HFFc6 (cell line): ENCODE measurements around the gene HMGCR. TPM values are rescaled to one million over a fixed set of nuclear protein-coding genes. Genes with fewer than 3 reads are reported as not detected.

Experiments
- DNase-seq: peaks from one replicate; pipeline ENCODE4 v3.0.0-alpha.2; 2018
- H3K27ac Mint-ChIP-seq: 2 replicates; pipeline ENCODE4 v1.8.0; 2020; ENCODE audit warnings: mild to moderate bottlenecking, mixed read lengths
- H3K27me3 Mint-ChIP-seq: 2 replicates; pipeline ENCODE4 v1.8.0; 2021; ENCODE audit warnings: mild to moderate bottlenecking, moderate library complexity, mixed read lengths; ENCODE audit not compliant: insufficient read depth
- H3K36me3 Mint-ChIP-seq: 2 replicates; pipeline ENCODE4 v1.8.0; 2021; ENCODE audit warnings: low read depth, mixed read lengths
- H3K4me1 Mint-ChIP-seq: 2 replicates; pipeline ENCODE4 v1.8.0; 2020; ENCODE audit warnings: low read depth, mixed read lengths
- H3K4me3 Mint-ChIP-seq: 2 replicates; pipeline ENCODE4 v1.8.0; 2020; ENCODE audit warnings: mild to moderate bottlenecking, moderate library complexity, mixed read lengths
- H3K9me3 Mint-ChIP-seq: 2 replicates; pipeline ENCODE4 v1.8.0; 2020; ENCODE audit warnings: mild to moderate bottlenecking, mixed read lengths
- total RNA-seq, 6 experiments: library from RNA; stranded (reverse); fragmentation: NEBNext Ultra II Directional; extraction: Animal tissue kit (Norgen Biotek cat#: 25700); gene quantifications; 2 replicates in 1 of 6; 3 replicates in 5 of 6; pipeline ENCODE4 v1.2.3, GENCODE V29; 2021
- TF ChIP-seq, protein P1 (sequence below): fragments of 200-600 bp; sonication (generic); IDR thresholded peaks from 2 replicates; pipeline ENCODE4 v1.5.0; 2021; ENCODE audit warnings: antibody characterized with exemption, mild to moderate bottlenecking

The HMGCR gene
- total RNA-seq, 6 experiments from 2014 or later = 22.6 to 26.4 (median 24.4) TPM

DNA sequence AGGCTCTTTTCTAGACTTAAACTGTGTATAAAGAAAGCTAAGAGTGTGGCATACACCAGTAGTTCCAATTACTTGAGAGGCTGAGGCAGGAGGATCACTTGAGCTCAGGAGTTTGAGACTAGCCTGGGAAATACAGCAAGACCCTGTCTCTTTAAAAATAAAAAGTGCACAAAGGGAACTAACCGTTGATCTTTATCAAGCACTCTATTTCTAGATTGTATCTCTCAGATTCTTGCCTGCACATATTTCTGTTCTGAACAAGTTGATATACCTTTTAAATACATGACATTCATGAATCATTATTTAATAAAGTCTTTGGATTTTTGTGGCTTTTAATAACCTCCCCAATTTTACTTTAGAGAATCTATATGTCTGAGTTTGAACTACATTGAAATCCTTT is 47.2 kb downstream of the HMGCR start:
- DNase-seq = no peak
- H3K9me3 Mint-ChIP-seq = no peaks in the 10 kb centered on the region
- peaks cover 18% of the 10 kb centered on the region for H3K4me1 Mint-ChIP-seq
- no peak overlapping the region for H3K4me3 Mint-ChIP-seq
- no peaks in the 10 kb centered on the region for H3K36me3 Mint-ChIP-seq
- H3K27ac Mint-ChIP-seq = 0 out of 2 replicates have a peak overlapping the region, but pooled peaks have one; percentile 18
- TF ChIP-seq, protein P1, sequence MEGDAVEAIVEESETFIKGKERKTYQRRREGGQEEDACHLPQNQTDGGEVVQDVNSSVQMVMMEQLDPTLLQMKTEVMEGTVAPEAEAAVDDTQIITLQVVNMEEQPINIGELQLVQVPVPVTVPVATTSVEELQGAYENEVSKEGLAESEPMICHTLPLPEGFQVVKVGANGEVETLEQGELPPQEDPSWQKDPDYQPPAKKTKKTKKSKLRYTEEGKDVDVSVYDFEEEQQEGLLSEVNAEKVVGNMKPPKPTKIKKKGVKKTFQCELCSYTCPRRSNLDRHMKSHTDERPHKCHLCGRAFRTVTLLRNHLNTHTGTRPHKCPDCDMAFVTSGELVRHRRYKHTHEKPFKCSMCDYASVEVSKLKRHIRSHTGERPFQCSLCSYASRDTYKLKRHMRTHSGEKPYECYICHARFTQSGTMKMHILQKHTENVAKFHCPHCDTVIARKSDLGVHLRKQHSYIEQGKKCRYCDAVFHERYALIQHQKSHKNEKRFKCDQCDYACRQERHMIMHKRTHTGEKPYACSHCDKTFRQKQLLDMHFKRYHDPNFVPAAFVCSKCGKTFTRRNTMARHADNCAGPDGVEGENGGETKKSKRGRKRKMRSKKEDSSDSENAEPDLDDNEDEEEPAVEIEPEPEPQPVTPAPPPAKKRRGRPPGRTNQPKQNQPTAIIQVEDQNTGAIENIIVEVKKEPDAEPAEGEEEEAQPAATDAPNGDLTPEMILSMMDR = no peak
- H3K27me3 Mint-ChIP-seq = no peaks in the 10 kb centered on the region; the same call in 1 of the 2 replicates

- Mint-ChIP-seq H3K36me3 (peaks cover 6% of the 10 kb centered on the region; the same call in 1 of the 2 replicates), H3K9me3 (no peaks in the 10 kb centered on the region), H3K4me3 (no peak overlapping the region), H3K27ac (no peak overlapping the region), H3K27me3 (no peaks in the 10 kb centered on the region; the same call in 1 of the 2 replicates), H3K4me1 (peaks cover 24% of the 10 kb centered on the region)
- TF ChIP-seq, protein P1 = no peak
- DNase-seq = no peak
Observed at GRCh38 chr5:75387806-75388205, 50.8 kb downstream of the HMGCR start.

DNA sequence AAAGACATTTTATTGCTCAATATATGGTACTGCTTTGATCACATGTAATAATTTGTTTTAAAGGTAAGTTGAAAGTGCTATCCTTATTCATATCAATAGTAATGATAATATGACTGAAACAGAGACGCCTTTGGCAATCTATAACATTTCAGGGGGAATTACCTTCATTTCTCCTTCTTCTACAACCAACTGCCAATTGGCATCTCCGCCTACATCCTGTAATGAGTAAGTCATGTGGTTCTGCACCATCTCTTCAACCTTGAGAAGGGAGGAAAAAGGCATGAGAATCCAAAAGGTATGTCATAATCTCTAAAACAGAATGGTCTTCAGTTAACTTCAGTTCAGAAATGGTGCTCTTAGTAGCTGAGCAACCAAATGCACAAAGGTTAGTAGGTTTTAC is 52.4 kb downstream of the HMGCR start:
- no peak for DNase-seq
- no peaks in the 10 kb centered on the region; the same call in 1 of the 2 replicates for H3K27me3 Mint-ChIP-seq
- H3K9me3 Mint-ChIP-seq = no peaks in the 10 kb centered on the region
- TF ChIP-seq, protein P1 = no peak
- H3K36me3 Mint-ChIP-seq = peaks cover 6% of the 10 kb centered on the region; the same call in 1 of the 2 replicates
- no peak overlapping the region for H3K4me3 Mint-ChIP-seq
- peaks cover 13% of the 10 kb centered on the region for H3K4me1 Mint-ChIP-seq
- H3K27ac Mint-ChIP-seq = no peak overlapping the region

DNA sequence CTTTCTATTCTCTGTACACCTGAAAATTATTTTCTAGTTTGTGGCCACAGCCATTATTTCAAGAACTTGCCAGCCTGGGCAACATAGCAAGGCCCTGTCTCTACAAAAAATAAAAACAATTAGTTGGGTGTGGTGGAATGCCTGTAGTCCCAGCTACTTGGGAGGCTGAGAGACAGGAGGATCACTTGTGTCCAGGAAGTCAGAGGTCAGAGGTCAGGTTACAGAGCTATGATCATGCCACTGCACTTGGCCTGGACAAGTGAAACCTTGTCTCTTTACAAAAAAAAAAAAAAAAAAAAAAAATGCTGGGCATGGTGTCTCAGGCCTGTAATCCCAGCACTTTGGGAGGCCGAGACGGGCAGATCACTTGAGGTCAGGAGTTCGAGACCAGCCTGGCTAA is 58.3 kb downstream of the HMGCR start:
- no peak for DNase-seq
- Mint-ChIP-seq H3K36me3 (no peaks in the 10 kb centered on the region), H3K27ac (no peak overlapping the region), H3K4me3 (no peak overlapping the region), H3K4me1 (no peaks in the 10 kb centered on the region), H3K9me3 (no peaks in the 10 kb centered on the region), H3K27me3 (no peaks in the 10 kb centered on the region)
- TF ChIP-seq, protein P1 = no peak

GRCh38 chr5:75405296-75405695 is 68.3 kb downstream of the HMGCR start:
- Mint-ChIP-seq H3K36me3 (peaks cover 8% of the 10 kb centered on the region; the same call in 1 of the 2 replicates), H3K4me3 (no peak overlapping the region), H3K27ac (peak overlapping the region; percentile 34), H3K9me3 (no peaks in the 10 kb centered on the region), H3K27me3 (no peaks in the 10 kb centered on the region), H3K4me1 (peaks cover 8% of the 10 kb centered on the region)
- DNase-seq = peak; percentile 23
- TF ChIP-seq, protein P1 = no peak

Other genes with a start within 250 kb of the HMGCR start
- gene ANKRD31, start 100.3 kb upstream of the HMGCR start, total RNA-seq = under 1 TPM in 5 of 6 experiments, not detected in 1; 0.02 to 0.08 (median 0.05) TPM
- 10 to 100 TPM; 19.4 to 28.3 (median 22.4) TPM for gene CERT1, start 174.4 kb downstream of the HMGCR start, total RNA-seq
- gene POLK, start 174.7 kb downstream of the HMGCR start, total RNA-seq = 10 to 100 TPM; 25.5 to 30.8 (median 28.7) TPM